MM.1S (cell line): ENCODE measurements around the gene MEIG1.
"Not testable (repeated sequence)": the region's sequence is repeated elsewhere in the genome, so short reads cannot be mapped to it uniquely, and the experiment has no call there.

Experiments
- EZH2 ChIP-seq: fragments of 300-600 bp; sonication (generic); optimal IDR thresholded peaks from 2 replicates; pipeline ENCODE3; 2017; ENCODE audit warnings: low read depth, mild to moderate bottlenecking, antibody characterized with exemption, low read length, mixed read lengths
- EZH2phosphoT487 ChIP-seq: fragments of 300-600 bp; sonication (generic); IDR thresholded peaks from 2 replicates; pipeline ENCODE4 v1.6.1; 2018; ENCODE audit warnings: antibody characterized with exemption, low read length
- TF ChIP-seq, protein P1 (sequence below): fragments of 300-600 bp; sonication (generic); IDR thresholded peaks from 2 replicates; pipeline ENCODE4 v1.5.1; 2016; ENCODE audit warnings: antibody characterized with exemption, low read length, mixed read lengths

DNA sequence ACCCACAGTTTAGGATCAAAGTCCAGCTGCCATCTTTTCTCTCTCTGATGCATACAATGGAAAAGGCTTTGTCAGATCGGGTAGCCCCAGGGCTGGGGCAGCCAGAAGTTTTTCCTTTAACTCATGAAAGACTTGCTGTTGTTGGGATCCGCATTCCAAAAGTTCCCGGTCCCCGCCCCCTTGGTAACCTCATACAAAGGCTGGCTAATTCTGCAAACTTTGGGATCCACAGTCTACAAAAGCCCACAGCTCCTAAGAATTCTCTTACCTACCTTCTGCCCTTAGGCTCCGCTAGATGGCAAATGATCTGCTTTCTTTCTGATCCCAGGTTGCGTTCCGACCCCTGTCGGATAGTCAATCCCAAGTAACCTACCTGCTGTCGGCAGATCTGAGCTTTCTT lies 33.1 kb downstream of the MEIG1 start:
- TF ChIP-seq EZH2phosphoT487, EZH2: not testable (repeated sequence)
- TF ChIP-seq, protein P1, sequence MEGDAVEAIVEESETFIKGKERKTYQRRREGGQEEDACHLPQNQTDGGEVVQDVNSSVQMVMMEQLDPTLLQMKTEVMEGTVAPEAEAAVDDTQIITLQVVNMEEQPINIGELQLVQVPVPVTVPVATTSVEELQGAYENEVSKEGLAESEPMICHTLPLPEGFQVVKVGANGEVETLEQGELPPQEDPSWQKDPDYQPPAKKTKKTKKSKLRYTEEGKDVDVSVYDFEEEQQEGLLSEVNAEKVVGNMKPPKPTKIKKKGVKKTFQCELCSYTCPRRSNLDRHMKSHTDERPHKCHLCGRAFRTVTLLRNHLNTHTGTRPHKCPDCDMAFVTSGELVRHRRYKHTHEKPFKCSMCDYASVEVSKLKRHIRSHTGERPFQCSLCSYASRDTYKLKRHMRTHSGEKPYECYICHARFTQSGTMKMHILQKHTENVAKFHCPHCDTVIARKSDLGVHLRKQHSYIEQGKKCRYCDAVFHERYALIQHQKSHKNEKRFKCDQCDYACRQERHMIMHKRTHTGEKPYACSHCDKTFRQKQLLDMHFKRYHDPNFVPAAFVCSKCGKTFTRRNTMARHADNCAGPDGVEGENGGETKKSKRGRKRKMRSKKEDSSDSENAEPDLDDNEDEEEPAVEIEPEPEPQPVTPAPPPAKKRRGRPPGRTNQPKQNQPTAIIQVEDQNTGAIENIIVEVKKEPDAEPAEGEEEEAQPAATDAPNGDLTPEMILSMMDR = not testable (repeated sequence)
